Gastroesophageal sphincter (tissue), 3 donors: ENCODE results near the gene PHKA2.

Experiments used
- CTCF ChIP-seq, 4 experiments: fragments of 200-600 bp in 2 of 4; fragments of 450-650 bp in 2 of 4; sonication (generic) in 1 of 4; IDR thresholded peaks; one replicate each; pipeline ENCODE4 v1.5.1; 2017 to 2019; ENCODE audit warnings: antibody characterized with exemption in 4 of 4, mild to moderate bottlenecking in 2 of 4, moderate library complexity in 2 of 4
- EP300 ChIP-seq: sonication (generic); formaldehyde crosslinking; IDR thresholded peaks from one replicate; pipeline ENCODE4 v1.6.1; 2017; ENCODE audit warnings: antibody characterized with exemption, mild to moderate bottlenecking
- POLR2A ChIP-seq, 2 donors: fragments of 450-650 bp; IDR thresholded peaks; one replicate each; pipeline ENCODE4 v1.6.1; 2017; ENCODE audit warnings: antibody characterized with exemption in 2 of 2, mild to moderate bottlenecking in 2 of 2, moderate library complexity in 1 of 2

GRCh38 chrX:19019996-19020395 is 36.1 kb upstream of the PHKA2 start:
- TF ChIP-seq CTCF (IDR thresholded peaks at IDR 0.05): no peak
- TF ChIP-seq POLR2A (IDR thresholded peaks at IDR 0.05): no peak
- TF ChIP-seq EP300: no peak
